ENCODE results near the gene TEAD3. TPM values are rescaled to one million over a fixed set of nuclear protein-coding genes. Genes with fewer than 3 reads are reported as not detected.

TEAD3 gene
- polyA plus RNA-seq, 1 donor from 2014 or later, result 0.10 TPM

- no peaks in the 10 kb centered on the region for H3F3A ChIP-seq (ENCODE audit: insufficient read depth, low read length, poor library complexity, severe bottlenecking)
- no peaks in the 10 kb centered on the region for H3K79me2 ChIP-seq (replicated peaks; ENCODE audit: insufficient read depth, low read length)
- H3K9ac ChIP-seq (ENCODE audit: low read length), result no peak overlapping the region
- H3K4me2 ChIP-seq (ENCODE audit: low read length), result no peak overlapping the region
- TF ChIP-seq RAD21 (conservative IDR thresholded peaks at IDR 0.05) (no peak), EZH2 (IDR thresholded peaks at IDR 0.05; ENCODE audit: borderline replicate concordance, insufficient read depth, low read length, poor library complexity, severe bottlenecking) (no peak), CTCF (IDR thresholded peaks at IDR 0.05; ENCODE audit: poor library complexity, severe bottlenecking) (no peak), TAF1 (IDR thresholded peaks at IDR 0.05; ENCODE audit: low read depth) (no peak), EP300 (conservative IDR thresholded peaks at IDR 0.05; ENCODE audit: poor library complexity, severe bottlenecking) (no peak), REST (IDR thresholded peaks at IDR 0.05; ENCODE audit: borderline replicate concordance) (no peak), SMC3 (conservative IDR thresholded peaks at IDR 0.05; ENCODE audit: poor library complexity) (no peak), POLR2AphosphoS5 (IDR thresholded peaks at IDR 0.05) (no peak), MXI1 (conservative IDR thresholded peaks at IDR 0.05; ENCODE audit: poor library complexity, severe bottlenecking) (no peak)
- H3K9me3 ChIP-seq (ENCODE audit: low read length), result no peaks in the 10 kb centered on the region
- no peaks in the 10 kb centered on the region for H3K36me3 ChIP-seq (ENCODE audit: insufficient read depth, low read length)
- no peak overlapping the region for H2AFZ ChIP-seq (ENCODE audit: low read depth, low read length)
- H4K20me1 ChIP-seq (ENCODE audit: insufficient read depth), result no peaks in the 10 kb centered on the region
- no peak overlapping the region for H3K4me3 ChIP-seq (ENCODE audit: low read length)
- H3K9me2 ChIP-seq (ENCODE audit: insufficient read depth, low read length), result no peaks in the 10 kb centered on the region
- H3K27ac ChIP-seq (ENCODE audit: low read length), result no peak overlapping the region
- no peaks in the 10 kb centered on the region for H3K27me3 ChIP-seq (ENCODE audit: insufficient read depth, low read depth, low read length)
These were observed 25.3 kb upstream of the TEAD3 start for GRCh38 chr6:35522151-35522550.

GRCh38 chr6:35521235-35521634 lies 24.4 kb upstream of the TEAD3 start:
- Histone ChIP-seq H2AFZ (ENCODE audit: low read depth, low read length) (no peak overlapping the region), H3F3A (ENCODE audit: insufficient read depth, low read length, poor library complexity, severe bottlenecking) (no peaks in the 10 kb centered on the region), H3K36me3 (ENCODE audit: insufficient read depth, low read length) (no peaks in the 10 kb centered on the region), H3K27ac (ENCODE audit: low read length) (no peak overlapping the region), H4K20me1 (ENCODE audit: insufficient read depth) (no peaks in the 10 kb centered on the region), H3K79me2 (replicated peaks; ENCODE audit: insufficient read depth, low read length) (no peaks in the 10 kb centered on the region), H3K9me2 (ENCODE audit: insufficient read depth, low read length) (no peaks in the 10 kb centered on the region), H3K9ac (ENCODE audit: low read length) (no peak overlapping the region), H3K4me3 (ENCODE audit: low read length) (no peak overlapping the region), H3K27me3 (ENCODE audit: insufficient read depth, low read depth, low read length) (no peaks in the 10 kb centered on the region), H3K4me2 (ENCODE audit: low read length) (no peak overlapping the region), H3K9me3 (ENCODE audit: low read length) (no peaks in the 10 kb centered on the region)
- no peak for TF ChIP-seq REST (IDR thresholded peaks at IDR 0.05; ENCODE audit: borderline replicate concordance)
- no peak for TF ChIP-seq SMC3 (conservative IDR thresholded peaks at IDR 0.05; ENCODE audit: poor library complexity)
- TF ChIP-seq POLR2AphosphoS5 (IDR thresholded peaks at IDR 0.05), result no peak
- TF ChIP-seq RAD21 (conservative IDR thresholded peaks at IDR 0.05), result no peak
- no peak for TF ChIP-seq EZH2 (IDR thresholded peaks at IDR 0.05; ENCODE audit: borderline replicate concordance, insufficient read depth, low read length, poor library complexity, severe bottlenecking)
- TF ChIP-seq MXI1 (conservative IDR thresholded peaks at IDR 0.05; ENCODE audit: poor library complexity, severe bottlenecking), result no peak
- no peak for TF ChIP-seq CTCF (IDR thresholded peaks at IDR 0.05; ENCODE audit: poor library complexity, severe bottlenecking)
- TF ChIP-seq EP300 (conservative IDR thresholded peaks at IDR 0.05; ENCODE audit: poor library complexity, severe bottlenecking), result no peak

Measured in neural cell (in vitro differentiated cells).